ENCODE results near the gene MRPL45.

GRCh38 chr17:38354466-38354865, 57.5 kb downstream of the MRPL45 start:
- TF ChIP-seq EZH2 (IDR thresholded peaks at IDR 0.05; ENCODE audit: low read depth, unreplicated experiment) = no peak
- TF ChIP-seq CTCF (conservative IDR thresholded peaks at IDR 0.05; ENCODE audit: low read depth in 2 of 2) = no peak
- TF ChIP-seq REST (IDR thresholded peaks at IDR 0.05; ENCODE audit: unreplicated experiment) = no peak
- no peak for TF ChIP-seq ETS1 (IDR thresholded peaks at IDR 0.05)
- no peak for TF ChIP-seq POLR2AphosphoS5 (IDR thresholded peaks at IDR 0.05; ENCODE audit: low read depth)
- TF ChIP-seq ZNF114 (CRISPR knock-in tag; IDR thresholded peaks at IDR 0.05) = no peak
- no peak for TF ChIP-seq JUNB (IDR thresholded peaks at IDR 0.05; ENCODE audit: unreplicated experiment)
- no peak for TF ChIP-seq EZH2phosphoT487 (IDR thresholded peaks at IDR 0.05; ENCODE audit: unreplicated experiment)
- no peak for TF ChIP-seq CREB1 (CRISPR knock-in tag; IDR thresholded peaks at IDR 0.05; ENCODE audit: low read depth)
- TF ChIP-seq NANOG (IDR thresholded peaks at IDR 0.05; ENCODE audit: borderline replicate concordance) = no peak
- no peak for TF ChIP-seq STAT1 (IDR thresholded peaks at IDR 0.05; ENCODE audit: unreplicated experiment)

All from GM23338 (cell line).